Loucy (cell line): ENCODE measurements around the gene JMJD8.

Experiments
- H2AFZ ChIP-seq: fragments of 200-600 bp; sonication (generic); 2 replicates; pipeline ENCODE4 v1.6.0; 2016; ENCODE audit warnings: antibody characterized with exemption, mild to moderate bottlenecking, low read length, moderate library complexity
- H3F3A ChIP-seq: fragments of 200-600 bp; 2 replicates; pipeline ENCODE4 v1.6.0; 2016; ENCODE audit warnings: antibody characterized with exemption, low read depth, mild to moderate bottlenecking
- H3K27me3 ChIP-seq: fragments of 200-600 bp; sonication (generic); 2 replicates; pipeline ENCODE4 v1.6.1; 2014; ENCODE audit warnings: low read length, mild to moderate bottlenecking; ENCODE audit not compliant: insufficient read depth, poor library complexity, severe bottlenecking
- H3K36me3 ChIP-seq: fragments of 200-600 bp; sonication (generic); 2 replicates; pipeline ENCODE4 v1.6.1; 2016; ENCODE audit warnings: low read length; ENCODE audit not compliant: insufficient read depth
- H3K4me1 ChIP-seq: fragments of 200-600 bp; sonication (generic); 2 replicates; pipeline ENCODE4 v1.5.1; 2014; ENCODE audit warnings: low read length, mild to moderate bottlenecking; ENCODE audit not compliant: insufficient read depth, poor library complexity, severe bottlenecking
- H3K4me2 ChIP-seq: fragments of 200-600 bp; sonication (generic); 2 replicates; pipeline ENCODE4 v1.6.0; 2014; ENCODE audit warnings: antibody characterized with exemption, low read length, low read depth, mild to moderate bottlenecking; ENCODE audit not compliant: poor library complexity, severe bottlenecking
- H3K4me3 ChIP-seq: fragments of 200-600 bp; sonication (generic); 2 replicates; pipeline ENCODE4 v1.5.1; 2014; ENCODE audit warnings: low read length, mild to moderate bottlenecking, mixed read lengths; ENCODE audit not compliant: poor library complexity, severe bottlenecking
- H3K79me2 ChIP-seq: fragments of 200-600 bp; sonication (generic); 2 replicates; pipeline ENCODE4 v1.6.1; 2014; ENCODE audit warnings: low read length; ENCODE audit not compliant: insufficient read depth
- H3K9ac ChIP-seq: fragments of 200-600 bp; sonication (generic); 2 replicates; pipeline ENCODE4 v1.6.0; 2014; ENCODE audit warnings: mild to moderate bottlenecking, low read depth, low read length, moderate library complexity; ENCODE audit not compliant: poor library complexity, severe bottlenecking
- H3K9me2 ChIP-seq: fragments of 200-600 bp; sonication (generic); replicated peaks from 2 replicates; pipeline ENCODE4 v1.6.1; 2016; ENCODE audit warnings: low read depth, low read length, mixed read lengths
- H3K9me3 ChIP-seq: fragments of 200-600 bp; sonication (generic); 2 replicates; pipeline ENCODE4 v1.6.1; 2014; ENCODE audit warnings: mild to moderate bottlenecking, antibody characterized with exemption, low read length, low read depth; ENCODE audit not compliant: insufficient read depth
- H4K20me1 ChIP-seq: fragments of 200-600 bp; sonication (generic); 2 replicates; pipeline ENCODE4 v1.6.0; 2014; ENCODE audit warnings: antibody characterized with exemption, low read length, mild to moderate bottlenecking; ENCODE audit not compliant: insufficient read depth, poor library complexity, severe bottlenecking
- EZH2phosphoT487 ChIP-seq: fragments of 200-600 bp; IDR thresholded peaks from 2 replicates; pipeline ENCODE4 v1.6.1; 2018; ENCODE audit warnings: antibody characterized with exemption, mild to moderate bottlenecking, moderate library complexity, borderline replicate concordance
- TF ChIP-seq, protein P1 (sequence below): fragments of 200-600 bp; sonication (generic); conservative IDR thresholded peaks from 2 replicates; pipeline ENCODE4 v1.5.1; 2014; ENCODE audit warnings: mild to moderate bottlenecking, antibody characterized with exemption, low read length

JMJD8 gene

GRCh38 chr16:709566-710499 lies 25.7 kb upstream of the JMJD8 start:
- no peak overlapping the region for H3K4me3 ChIP-seq
- no peaks in the 10 kb centered on the region for H3K27me3 ChIP-seq
- H3K4me2 ChIP-seq, result no peak overlapping the region
- H3K9me3 ChIP-seq, result no peaks in the 10 kb centered on the region
- no peaks in the 10 kb centered on the region for H3K79me2 ChIP-seq
- no peaks in the 10 kb centered on the region for H3K9me2 ChIP-seq
- no peaks in the 10 kb centered on the region for H3F3A ChIP-seq
- no peaks in the 10 kb centered on the region for H4K20me1 ChIP-seq
- TF ChIP-seq, protein P1, sequence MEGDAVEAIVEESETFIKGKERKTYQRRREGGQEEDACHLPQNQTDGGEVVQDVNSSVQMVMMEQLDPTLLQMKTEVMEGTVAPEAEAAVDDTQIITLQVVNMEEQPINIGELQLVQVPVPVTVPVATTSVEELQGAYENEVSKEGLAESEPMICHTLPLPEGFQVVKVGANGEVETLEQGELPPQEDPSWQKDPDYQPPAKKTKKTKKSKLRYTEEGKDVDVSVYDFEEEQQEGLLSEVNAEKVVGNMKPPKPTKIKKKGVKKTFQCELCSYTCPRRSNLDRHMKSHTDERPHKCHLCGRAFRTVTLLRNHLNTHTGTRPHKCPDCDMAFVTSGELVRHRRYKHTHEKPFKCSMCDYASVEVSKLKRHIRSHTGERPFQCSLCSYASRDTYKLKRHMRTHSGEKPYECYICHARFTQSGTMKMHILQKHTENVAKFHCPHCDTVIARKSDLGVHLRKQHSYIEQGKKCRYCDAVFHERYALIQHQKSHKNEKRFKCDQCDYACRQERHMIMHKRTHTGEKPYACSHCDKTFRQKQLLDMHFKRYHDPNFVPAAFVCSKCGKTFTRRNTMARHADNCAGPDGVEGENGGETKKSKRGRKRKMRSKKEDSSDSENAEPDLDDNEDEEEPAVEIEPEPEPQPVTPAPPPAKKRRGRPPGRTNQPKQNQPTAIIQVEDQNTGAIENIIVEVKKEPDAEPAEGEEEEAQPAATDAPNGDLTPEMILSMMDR, result no peak
- no peak for TF ChIP-seq EZH2phosphoT487
- H3K4me1 ChIP-seq, result no peaks in the 10 kb centered on the region
- H3K36me3 ChIP-seq, result no peaks in the 10 kb centered on the region
- no peak overlapping the region for H2AFZ ChIP-seq
- H3K9ac ChIP-seq, result no peak overlapping the region

- no peaks in the 10 kb centered on the region for H4K20me1 ChIP-seq
- H3K27me3 ChIP-seq, result no peaks in the 10 kb centered on the region
- no peak overlapping the region for H3K4me3 ChIP-seq
- H3K79me2 ChIP-seq, result no peaks in the 10 kb centered on the region
- no peaks in the 10 kb centered on the region for H3F3A ChIP-seq
- no peak for TF ChIP-seq EZH2phosphoT487
- TF ChIP-seq, protein P1, result no peak
- no peaks in the 10 kb centered on the region for H3K36me3 ChIP-seq
- no peak overlapping the region for H2AFZ ChIP-seq
- H3K4me1 ChIP-seq, result no peaks in the 10 kb centered on the region
- H3K4me2 ChIP-seq, result no peak overlapping the region
- no peaks in the 10 kb centered on the region for H3K9me3 ChIP-seq
- H3K9me2 ChIP-seq, result no peaks in the 10 kb centered on the region
- H3K9ac ChIP-seq, result no peak overlapping the region
Measured at GRCh38 chr16:708959-709358, 24.8 kb upstream of the JMJD8 start.

- no peaks in the 10 kb centered on the region for H4K20me1 ChIP-seq
- H3K4me3 ChIP-seq, result no peak overlapping the region
- TF ChIP-seq EZH2phosphoT487, result no peak
- TF ChIP-seq, protein P1, result no peak
- no peaks in the 10 kb centered on the region for H3K36me3 ChIP-seq
- H3K27me3 ChIP-seq, result no peaks in the 10 kb centered on the region
- H3K9ac ChIP-seq, result no peak overlapping the region
- H3K79me2 ChIP-seq, result no peaks in the 10 kb centered on the region
- H3K9me3 ChIP-seq, result no peaks in the 10 kb centered on the region
- H3K9me2 ChIP-seq, result no peaks in the 10 kb centered on the region
- H2AFZ ChIP-seq, result no peak overlapping the region
- H3K4me2 ChIP-seq, result no peak overlapping the region
- no peaks in the 10 kb centered on the region for H3K4me1 ChIP-seq
- H3F3A ChIP-seq, result no peaks in the 10 kb centered on the region
Measured at GRCh38 chr16:708019-708418, 23.9 kb upstream of the JMJD8 start.
